Limb (tissue), 2 donors: ENCODE data around the gene TSLP.
A peak's percentile ranks its signal among the peaks of the same experiment; 100 is the strongest.

Experiments used
- DNase-seq, 2 donors: peaks; one replicate each; pipeline ENCODE4 v3.0.0-alpha.2; 2016; ENCODE audit errors: extremely low spot score in 2 of 2

The TSLP gene

GRCh38 chr5:111071413-111071812 is at the start of gene TSLP:
TSLP (plus strand) TSS chr5:111071713; CDS start chr5:111071891, 178 bp downstream.
- DNase-seq, result no peak

- no peak for DNase-seq
These were observed 49.2 kb upstream of the TSLP start for GRCh38 chr5:111022301-111022700.

GRCh38 chr5:111028865-111029264 is 42.6 kb upstream of the TSLP start:
- DNase-seq, result no peak

- no peak for DNase-seq
These were observed 27.6 kb upstream of the TSLP start for GRCh38 chr5:111043712-111044506.

- no peak for DNase-seq
These were observed 13.4 kb upstream of the TSLP start for GRCh38 chr5:111058064-111058463.

- DNase-seq, result no peak
These were observed 11.3 kb upstream of the TSLP start for GRCh38 chr5:111060169-111060568.

- no peak for DNase-seq
These were observed 9.9 kb upstream of the TSLP start for GRCh38 chr5:111061618-111062017.

DNA sequence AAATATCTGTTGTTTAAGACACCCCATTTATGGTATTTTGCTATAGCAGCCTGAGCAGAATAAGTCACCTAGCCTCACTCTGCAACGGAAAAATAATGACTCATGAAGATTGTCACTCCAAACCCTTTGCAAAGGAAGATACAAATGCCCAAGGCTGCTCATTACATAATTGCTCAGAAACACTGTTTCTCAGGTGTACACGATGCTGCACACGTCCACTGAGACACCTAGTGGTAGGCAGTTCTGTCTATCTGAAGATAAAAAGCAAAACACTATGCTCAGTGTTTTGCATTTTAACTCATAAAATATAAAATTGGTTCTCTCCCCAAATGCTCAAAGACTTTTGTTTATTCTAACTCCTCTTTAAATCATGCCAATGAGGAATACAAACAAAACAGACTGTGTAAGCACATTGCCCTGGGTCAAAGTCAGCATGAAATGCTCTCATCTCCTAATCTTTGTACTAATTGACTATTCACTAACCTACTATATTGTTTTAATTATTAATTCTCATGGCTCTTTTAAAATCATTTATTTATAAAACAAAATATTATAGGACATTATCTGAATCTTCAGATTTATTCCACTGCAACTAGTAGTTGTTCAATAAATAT is 7.7 kb upstream of the TSLP start:
- no peak for DNase-seq

DNA sequence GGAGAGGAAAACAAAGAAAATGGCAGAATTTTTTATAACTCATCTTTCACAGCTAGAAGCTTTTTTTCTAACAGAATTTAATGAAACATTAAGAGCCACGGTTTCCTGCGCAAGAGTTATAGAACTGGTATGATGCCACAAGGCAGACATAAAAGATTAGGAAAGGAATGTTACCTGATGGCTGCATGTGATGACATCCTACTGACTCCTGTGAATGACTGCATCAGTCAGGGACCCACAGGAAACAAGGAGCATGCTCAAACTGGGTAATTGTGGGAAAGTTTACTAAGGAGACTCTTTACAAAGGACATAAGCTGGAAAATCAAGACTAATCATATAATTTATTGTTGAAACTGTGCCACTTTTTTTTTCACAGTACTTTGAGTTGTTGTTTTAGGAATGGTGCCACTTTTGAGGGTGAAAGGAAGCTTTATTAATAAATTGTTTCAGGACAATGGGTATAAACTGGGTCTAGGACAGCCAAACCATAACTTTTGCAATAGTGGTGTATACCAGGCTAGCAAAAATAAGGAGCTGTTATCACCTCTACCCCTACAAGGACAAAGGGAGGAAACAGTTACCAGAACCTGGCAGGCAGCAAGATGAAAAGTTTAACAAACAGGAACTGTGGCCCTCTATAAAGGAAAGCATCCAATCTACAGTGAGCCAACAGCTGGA is 5.1 kb upstream of the TSLP start:
- DNase-seq, result no peak

GRCh38 chr5:111068213-111068612 is 3.3 kb upstream of the TSLP start:
- DNase-seq, result no peak

- no peak for DNase-seq
These were observed 1.7 kb upstream of the TSLP start for GRCh38 chr5:111069839-111070238.

DNA sequence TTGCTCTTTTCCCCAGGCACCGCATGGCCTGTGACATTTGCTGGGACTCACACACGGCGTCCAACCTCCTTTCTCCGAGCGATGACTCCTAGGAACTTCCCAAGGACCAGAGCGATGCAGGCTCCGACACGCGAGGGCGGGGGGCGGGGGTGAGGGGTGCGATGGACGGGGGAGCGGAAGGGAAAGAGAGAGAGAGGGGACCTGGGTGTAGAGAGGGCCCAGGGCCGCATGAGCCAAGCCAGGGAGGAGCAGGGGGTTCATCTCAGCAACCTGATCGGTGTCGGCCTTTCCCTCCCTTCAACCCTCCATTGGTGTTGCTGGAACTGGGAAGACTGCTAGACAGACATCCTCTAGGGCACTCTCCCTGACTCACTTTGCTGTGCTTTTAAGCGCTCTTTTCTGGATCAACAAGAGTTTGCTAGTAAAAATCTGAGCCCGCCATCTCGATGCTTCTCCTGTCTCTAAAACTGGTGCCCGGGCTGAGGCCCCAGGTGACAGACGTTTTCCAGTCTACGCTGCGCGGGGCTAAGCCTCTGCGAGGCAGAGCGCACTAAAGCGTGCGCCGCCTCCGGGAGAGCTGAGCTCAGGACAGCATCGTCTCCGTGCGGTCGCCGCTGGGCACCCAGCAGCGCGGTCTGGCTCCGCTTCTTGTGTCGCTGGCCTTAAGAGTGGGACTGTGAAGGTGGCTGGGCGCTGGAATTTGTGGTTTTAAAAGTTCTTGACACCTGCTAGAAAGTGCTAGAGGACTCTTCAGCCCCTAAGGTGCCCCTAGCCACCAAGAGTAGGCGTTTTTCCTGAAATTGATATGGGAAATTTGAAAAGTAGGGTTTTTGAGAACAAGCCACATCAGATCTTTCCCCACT is 1.0 kb upstream of the TSLP start:
- DNase-seq, result peak in 1 of 2 donors; percentile 43

GRCh38 chr5:111072949-111073682 is 1.6 kb downstream of the TSLP start:
- DNase-seq, result peak; percentile 21 to 51

DNA sequence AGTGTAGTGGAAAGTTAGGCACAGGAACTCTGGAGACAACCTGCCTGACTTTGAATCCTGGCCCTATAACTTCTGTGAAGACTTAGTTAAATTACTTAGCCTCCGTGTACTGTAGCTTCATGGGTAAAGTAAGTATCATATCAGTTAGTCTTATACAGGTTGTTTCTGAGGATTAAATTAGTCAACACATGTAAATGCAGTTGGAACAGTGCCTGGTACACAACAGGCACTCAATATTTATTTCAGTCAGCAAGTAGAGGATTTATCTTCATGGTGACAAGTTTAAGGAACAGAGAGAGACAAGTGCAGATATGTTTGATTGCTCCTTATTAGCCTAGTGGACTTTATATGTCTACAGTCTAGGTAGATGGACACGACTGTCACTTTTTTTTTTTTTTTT is 2.7 kb downstream of the TSLP start:
- DNase-seq, result no peak

- DNase-seq, result no peak
These were observed 4.0 kb downstream of the TSLP start for GRCh38 chr5:111075520-111075919.

GRCh38 chr5:111076091-111076490 is 4.6 kb downstream of the TSLP start:
- DNase-seq, result no peak

GRCh38 chr5:111077678-111078077 is 6.2 kb downstream of the TSLP start:
- no peak for DNase-seq

- DNase-seq, result no peak
These were observed 8.3 kb downstream of the TSLP start for GRCh38 chr5:111079846-111080245.

- DNase-seq, result no peak
These were observed 11.8 kb downstream of the TSLP start for GRCh38 chr5:111083323-111083722.

GRCh38 chr5:111092062-111092853 is 20.7 kb downstream of the TSLP start, which contains the start of gene WDR36:
WDR36 (plus strand) TSS chr5:111092348; CDS start chr5:111092457, 109 bp downstream.
- peak; percentile 93 for DNase-seq
